Stimulated activated CD8-positive, alpha-beta memory T cell treated with anti-CD3 and anti-CD28 coated beads, Interleukin-7, amount 100 ng/mL, for 4 hours (primary cell): Measurements from ENCODE around the gene FER1L5.
"Not testable (repeated sequence)": the region's sequence is repeated elsewhere in the genome, so short reads cannot be mapped to it uniquely, and the experiment has no call there.

Experiments used
- DNase-seq, 2 donors: peaks; one replicate each; pipeline ENCODE4 v3.0.0-alpha.2; 2020; ENCODE audit warnings: low read depth in 2 of 2

Gene FER1L5

DNA sequence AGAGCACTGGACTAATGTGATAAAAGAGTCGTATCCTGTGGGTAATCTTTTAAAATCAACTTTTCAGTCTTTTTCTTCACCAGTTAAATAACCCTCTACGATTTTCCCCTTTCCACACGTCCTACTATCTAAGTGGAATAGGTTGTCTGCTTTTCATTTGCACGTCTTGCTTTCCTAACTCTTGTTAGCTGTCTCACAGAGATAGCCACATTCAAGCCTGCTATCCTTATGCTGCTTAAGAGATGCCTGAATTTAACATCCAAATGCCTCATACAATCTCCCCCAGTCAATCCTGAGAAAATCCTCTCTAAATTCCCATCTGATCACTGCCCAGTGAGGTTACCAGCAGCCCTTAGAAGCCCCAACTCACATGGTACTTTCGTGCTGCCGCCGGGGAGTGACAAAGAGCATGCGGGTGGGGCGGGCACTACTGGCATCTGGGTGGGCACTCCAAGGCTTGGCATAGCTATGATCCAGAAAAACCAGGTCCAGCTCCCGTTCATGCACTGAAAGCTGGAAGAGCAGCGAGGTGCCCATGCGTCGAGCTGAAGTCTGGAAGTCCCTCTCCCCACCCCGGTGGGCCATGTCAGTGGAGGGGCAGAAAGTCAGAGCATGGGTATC lies 5.9 kb upstream of the FER1L5 start:
- no peak for DNase-seq

GRCh38 chr2:96637385-96638143 lies 5.0 kb upstream of the FER1L5 start:
- peak; percentile 64 to 80 for DNase-seq

DNA sequence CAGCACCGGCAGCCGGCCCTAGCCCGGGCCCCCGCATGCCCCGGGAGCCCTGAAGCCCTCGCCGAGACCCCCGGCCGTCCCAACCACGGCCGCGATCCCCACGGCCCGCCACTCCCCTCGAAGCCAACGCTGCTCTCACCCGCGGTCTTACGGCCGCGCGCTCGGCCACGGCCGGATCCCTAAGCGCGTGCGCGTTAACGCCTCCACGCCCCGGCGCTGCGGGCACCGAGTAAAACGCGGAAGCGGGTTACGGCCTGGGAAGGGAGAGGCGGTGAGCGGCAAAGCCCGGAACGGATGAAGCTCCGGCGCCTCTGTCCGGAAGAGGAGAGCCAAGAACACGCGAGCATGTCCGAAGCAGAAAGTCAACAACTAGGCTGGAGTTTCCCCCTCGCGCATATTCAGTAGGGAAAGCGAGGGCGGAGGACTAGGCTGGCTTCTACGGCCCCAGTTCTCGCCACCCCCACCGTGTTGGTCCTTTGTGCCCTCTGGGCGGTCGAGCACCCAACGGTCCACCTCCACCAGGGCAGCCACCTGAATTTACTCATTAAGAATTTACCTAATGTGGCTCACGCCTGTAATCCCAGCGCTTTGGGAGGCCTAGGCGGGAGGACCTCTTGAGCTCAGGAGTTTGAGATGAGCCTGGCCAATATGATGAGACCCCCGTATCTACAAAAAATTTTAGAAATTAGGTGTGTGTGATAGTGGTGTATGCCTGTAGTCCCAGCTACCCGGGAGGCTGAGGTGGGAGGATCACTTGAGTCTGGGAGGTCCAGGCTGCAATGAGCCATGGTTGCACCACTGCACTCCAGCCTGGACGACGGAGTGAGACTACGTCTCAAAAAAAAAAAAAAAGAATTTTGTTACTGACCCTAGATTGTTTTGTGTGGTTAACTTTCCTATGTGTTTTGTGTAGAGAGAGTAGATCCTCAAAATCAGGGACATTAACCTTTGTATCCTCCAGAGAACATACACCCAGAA lies 4.1 kb upstream of the FER1L5 start, which contains the start of gene KANSL3:
TSS of gene KANSL3 (minus strand) at position 169 of the 978 bp plus-strand sequence. CDS start 1,177 bp downstream, outside the sequence.
- peak; percentile 78 to 80 for DNase-seq

DNA sequence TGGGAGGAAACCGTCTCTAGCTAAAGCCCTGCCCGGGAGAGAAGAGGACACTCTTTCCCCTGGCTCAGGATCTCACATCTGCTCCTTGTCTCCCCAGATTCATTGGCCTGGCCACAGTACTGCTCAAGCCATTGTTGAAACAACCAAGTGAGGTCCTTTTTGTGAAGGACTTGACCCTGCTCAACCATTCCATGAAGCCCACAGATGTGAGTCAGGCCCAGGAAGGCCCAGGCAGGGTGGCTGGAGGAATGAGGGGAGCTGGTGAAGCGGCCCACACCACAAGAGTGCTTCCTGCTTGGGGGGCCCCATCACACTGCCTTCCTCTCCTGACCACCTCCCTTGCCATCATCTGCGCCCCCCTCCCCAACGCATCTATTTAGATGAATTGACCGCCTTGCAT lies 5.1 kb downstream of the FER1L5 start:
- DNase-seq, result no peak

GRCh38 chr2:96648306-96648930 lies 5.9 kb downstream of the FER1L5 start:
- no peak for DNase-seq

- no peak for DNase-seq
Measured at GRCh38 chr2:96649342-96649741, 6.8 kb downstream of the FER1L5 start.

DNA sequence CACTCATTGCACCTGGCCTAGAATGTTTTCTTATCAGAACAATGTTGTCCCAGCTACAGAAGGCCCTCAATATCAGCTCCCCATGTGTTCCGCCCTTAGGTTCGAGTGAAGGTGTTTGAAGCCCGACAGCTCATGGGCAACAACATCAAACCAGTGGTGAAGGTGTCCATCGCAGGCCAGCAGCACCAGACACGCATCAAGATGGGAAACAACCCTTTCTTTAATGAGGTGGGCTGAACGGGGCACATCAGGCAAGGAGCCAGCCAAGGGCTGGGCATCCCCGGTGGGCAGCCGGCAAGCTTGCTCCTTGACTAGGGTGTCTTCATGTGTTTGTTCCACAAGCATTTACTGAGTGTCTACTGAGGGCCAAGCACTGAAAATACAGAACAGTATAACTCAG lies 9.2 kb downstream of the FER1L5 start:
- no peak for DNase-seq

DNA sequence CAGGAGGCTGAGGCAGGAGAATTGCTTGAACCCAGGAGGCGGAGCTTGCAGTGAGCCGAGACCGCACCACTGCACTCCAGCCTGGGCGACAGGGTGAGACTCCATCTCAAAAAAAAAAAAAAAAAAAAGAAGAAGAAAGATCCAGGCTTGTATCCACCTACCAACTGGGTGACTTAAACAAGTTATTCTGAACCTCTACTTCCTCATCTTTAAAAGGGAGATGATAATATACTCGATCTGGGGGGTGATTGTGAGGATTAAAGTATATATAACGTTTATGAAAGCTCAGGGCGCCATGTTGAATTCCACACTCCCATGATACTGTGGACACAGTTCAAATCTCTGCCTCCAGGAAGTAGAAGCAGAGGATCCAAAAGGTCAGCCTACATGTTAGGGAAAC lies 12.2 kb downstream of the FER1L5 start:
- DNase-seq, result not testable (repeated sequence)

GRCh38 chr2:96655526-96655925 lies 13.0 kb downstream of the FER1L5 start:
- DNase-seq, result no peak

DNA sequence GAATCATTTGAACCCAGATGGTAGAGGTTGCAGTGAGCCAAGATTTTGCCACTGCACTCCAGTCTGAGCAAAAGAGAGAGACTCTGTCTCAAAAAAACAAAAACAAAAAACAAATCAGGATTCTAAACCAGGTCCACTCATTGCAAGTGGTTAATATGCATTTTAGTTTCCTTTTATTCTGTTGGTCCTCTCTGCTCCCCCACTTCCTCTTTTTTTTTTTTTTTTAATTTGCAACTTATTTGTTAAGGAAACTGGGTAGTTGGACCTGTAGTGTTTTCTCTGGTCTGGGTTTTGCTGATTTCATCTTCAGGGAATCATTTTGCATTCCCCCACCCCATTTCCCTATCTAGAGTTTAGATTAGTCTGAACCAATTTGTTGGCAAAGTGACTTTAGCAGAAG lies 14.0 kb downstream of the FER1L5 start:
- no peak for DNase-seq

- no peak for DNase-seq
Measured at GRCh38 chr2:96661324-96661723, 18.8 kb downstream of the FER1L5 start.

DNA sequence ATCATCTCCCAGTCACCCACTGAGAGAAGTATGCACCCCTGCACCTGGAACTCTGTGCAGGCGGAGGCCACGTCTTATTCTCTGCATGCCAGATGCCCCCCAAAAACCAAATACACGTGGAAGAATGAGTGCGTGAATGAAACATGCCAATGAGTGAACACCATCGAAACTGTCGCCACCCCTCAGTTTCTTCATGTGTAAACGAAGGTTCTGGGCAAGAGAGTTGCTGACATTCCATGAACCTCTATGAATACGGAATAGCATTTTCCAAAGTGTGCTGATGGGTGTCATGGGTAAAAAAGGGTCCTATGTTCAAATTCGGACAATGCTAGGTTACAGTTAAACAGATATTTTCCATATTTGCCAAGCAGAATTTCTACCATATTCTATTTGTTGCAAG lies 19.8 kb downstream of the FER1L5 start:
- no peak for DNase-seq

DNA sequence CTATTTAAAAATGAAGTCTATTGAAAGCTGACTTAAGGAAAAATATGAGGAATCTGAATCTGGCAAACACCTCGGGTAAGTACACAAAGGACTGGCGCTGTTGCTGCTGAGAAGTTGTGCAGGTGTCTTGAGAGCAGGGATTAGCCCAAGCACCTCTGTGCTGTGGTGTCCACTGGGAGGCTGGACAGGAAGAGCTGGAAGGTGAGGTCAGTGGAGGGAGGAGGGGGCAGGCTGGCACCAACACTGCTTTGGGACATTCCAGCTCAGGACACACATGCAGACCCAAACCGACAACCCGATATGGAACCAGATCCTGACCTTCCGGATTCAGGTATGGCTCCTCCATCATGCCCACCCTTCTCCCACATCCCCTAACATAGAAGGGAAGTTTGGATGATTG lies 20.6 kb downstream of the FER1L5 start:
- no peak for DNase-seq

GRCh38 chr2:96663829-96664228 lies 21.3 kb downstream of the FER1L5 start:
- DNase-seq, result no peak

DNA sequence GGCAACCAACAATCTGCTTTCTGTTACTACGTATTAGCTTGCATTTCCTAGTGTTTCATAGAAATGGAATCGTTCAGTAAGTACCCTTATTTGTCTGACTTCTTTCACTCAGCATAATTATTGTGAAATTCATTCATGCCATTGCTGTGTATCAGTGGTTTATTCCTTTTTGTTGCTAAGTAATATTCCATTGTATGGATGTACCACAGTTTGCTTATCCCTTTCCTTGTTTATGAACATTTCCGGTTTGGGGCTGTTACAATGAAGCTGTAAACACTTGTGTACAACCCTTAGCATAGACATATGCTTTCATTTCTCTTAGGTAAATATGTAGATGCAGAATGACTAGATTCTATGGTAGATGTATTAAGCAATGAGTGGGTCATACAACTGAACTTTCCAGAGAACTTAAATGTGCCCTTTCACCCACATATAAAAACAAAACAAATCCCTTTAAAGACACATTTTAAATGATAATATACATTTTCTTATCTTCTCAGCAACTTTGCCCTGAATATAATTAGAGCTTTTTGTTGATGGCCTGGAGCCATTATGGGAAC lies 21.9 kb downstream of the FER1L5 start:
- DNase-seq, result no peak

GRCh38 chr2:96665083-96665569 lies 22.6 kb downstream of the FER1L5 start:
- DNase-seq, result no peak

DNA sequence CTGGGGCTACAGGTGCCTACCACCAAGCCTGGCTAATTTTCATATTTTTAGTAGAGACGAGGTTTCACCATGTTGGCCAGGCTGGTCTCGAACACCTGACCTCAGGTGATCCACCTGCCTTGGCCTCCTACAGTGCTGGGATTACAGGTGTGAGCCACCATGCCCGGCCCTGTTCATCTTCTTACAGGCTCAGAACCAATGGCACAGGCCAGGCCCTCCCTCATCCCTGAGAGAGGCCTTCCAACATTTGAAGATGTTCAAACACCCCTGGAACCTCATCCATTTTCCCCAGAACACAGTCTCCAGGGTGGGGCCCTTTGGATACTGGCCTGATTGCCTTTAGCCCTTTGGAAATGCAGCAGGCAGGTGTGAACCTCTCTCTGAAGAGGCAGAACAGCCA lies 23.2 kb downstream of the FER1L5 start:
- DNase-seq, result not testable (repeated sequence)

DNA sequence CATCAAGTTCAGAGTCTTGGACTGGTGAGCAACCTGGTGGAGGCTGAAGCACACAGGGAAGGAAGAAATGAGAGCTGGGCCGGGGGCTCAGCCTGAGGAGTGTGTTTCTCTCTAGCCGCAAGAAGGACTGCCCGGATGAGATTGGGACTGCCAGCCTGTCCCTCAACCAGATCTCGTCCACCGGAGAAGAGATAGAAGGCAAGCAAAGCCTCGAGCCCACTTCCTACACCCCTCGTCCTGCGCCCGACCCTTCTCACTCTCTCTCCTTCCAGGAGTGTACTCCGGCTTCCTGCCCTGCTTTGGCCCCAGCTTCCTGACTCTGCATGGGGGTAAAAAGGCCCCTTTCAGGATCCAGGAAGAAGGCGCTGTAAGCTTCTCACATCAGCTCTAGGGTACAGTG lies 26.2 kb downstream of the FER1L5 start:
- DNase-seq, result no peak

DNA sequence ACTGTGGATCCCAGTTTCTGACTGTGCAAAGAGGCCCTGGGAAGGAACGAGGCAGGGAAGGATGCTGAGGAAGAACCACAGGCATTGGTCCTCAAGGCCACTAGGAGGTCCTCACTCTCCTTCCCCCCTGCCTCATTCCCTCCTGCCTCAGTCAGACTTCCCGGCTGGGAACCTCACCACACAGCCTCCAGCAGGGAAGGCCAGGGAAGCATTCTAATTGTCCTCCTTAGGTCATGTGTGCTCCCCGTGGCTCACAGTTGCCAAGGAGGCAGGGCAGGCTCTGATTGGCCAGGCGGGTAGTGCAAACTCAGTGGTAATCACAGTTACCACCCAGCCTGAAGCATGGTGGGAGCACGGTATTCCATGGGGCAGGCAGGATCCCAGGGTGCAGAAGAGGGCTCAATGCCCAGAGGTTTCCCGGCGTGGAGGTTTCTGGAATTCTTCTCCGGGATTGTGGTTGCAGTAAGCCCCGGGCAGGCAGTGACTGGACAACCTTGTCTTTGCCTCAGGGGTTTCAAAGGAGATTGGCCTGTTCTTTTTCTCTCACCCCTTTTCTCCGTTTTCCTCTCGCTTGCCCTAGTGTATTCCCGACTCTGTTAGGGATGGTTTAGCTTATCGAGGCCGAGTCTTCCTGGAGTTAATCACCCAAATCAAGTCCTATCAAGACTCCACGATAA lies 27.1 kb downstream of the FER1L5 start:
- no peak for DNase-seq

DNA sequence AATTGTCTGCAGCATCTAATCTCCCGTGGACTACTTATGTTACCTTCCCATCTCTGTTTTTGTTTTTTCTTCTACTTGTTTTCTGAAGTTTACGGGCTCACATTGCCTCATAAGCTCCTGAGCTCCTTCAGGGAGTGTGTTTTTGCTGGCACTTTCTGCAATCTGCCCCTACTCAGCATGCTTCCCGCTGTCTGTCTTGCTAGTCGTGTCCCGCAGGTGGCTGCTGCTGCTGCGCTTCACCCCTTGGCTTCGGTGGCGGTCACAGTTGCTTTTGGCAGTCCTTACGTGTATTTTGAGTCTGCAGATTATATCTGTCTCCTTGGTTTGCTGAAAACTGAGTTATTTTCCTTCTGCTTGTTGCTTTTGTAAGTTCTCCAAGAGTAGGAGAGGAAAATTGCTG lies 37.3 kb downstream of the FER1L5 start:
- DNase-seq, result no peak
